Activated naive CD4-positive, alpha-beta T cell treated with anti-CD3 and anti-CD28 coated beads, Interleukin-2, amount 10 ng/mL, durations not matched to agents 7 days and 5 days (primary cell): ENCODE results near the gene FTCD.
"Not testable (repeated sequence)": the region's sequence is repeated elsewhere in the genome, so short reads cannot be mapped to it uniquely, and the experiment has no call there.

Experiments
- CTCF ChIA-PET: fragments of 350-600 bp; sonication (Branson Sonifier 250); formaldehyde crosslinking; loops from one replicate; lab custom pipeline; 2021; ENCODE audit warnings: antibody characterized with exemption; lab: Charles Lee
- DNase-seq: peaks from one replicate; pipeline ENCODE4 v3.0.0-alpha.2; 2020
- H3K27ac Mint-ChIP-seq: one replicate; pipeline ENCODE4 v1.8.0; 2021; ENCODE audit warnings: mild to moderate bottlenecking, moderate library complexity, mixed read lengths
- H3K27me3 Mint-ChIP-seq: one replicate; pipeline ENCODE4 v1.8.0; 2021; ENCODE audit warnings: mild to moderate bottlenecking, mixed read lengths
- H3K36me3 Mint-ChIP-seq: one replicate; pipeline ENCODE4 v1.8.0; 2021; ENCODE audit warnings: mixed read lengths
- H3K4me1 Mint-ChIP-seq: one replicate; pipeline ENCODE4 v1.8.0; 2021; ENCODE audit warnings: mixed read lengths
- H3K4me3 Mint-ChIP-seq: one replicate; pipeline ENCODE4 v1.8.0; 2021; ENCODE audit warnings: mild to moderate bottlenecking, moderate library complexity, mixed read lengths
- H3K9me3 Mint-ChIP-seq: one replicate; pipeline ENCODE4 v1.8.0; 2021; ENCODE audit warnings: mixed read lengths

The FTCD gene

GRCh38 chr21:46155514-46156377, at the start of gene FTCD:
FTCD (minus strand) TSS chr21:46155579; CDS start chr21:46155523, 56 bp downstream.
- peak; percentile 11 for DNase-seq
- no peak within 1 kb of the TSS for H3K27ac Mint-ChIP-seq
- CTCF ChIA-PET = no interaction called here

DNA sequence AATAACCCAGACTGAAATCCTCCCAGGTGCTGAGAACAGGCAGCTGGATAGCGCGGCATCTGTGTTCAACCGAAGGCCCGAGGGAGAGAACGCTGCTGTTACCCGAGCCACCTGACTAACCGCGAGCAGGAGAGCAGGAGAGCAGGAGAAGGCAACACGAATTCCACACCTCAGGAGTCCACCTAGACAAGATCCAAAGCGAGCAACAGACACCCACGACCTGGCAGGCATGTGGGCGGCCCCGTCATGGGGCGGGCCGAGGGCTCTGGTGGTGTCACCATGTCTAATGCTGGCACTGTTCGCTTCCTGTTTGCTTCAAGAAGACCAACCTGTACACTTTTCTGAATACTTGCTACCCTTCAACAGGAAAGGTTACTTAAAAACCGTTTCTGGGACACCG, 49.8 kb upstream of the FTCD start:
- CTCF ChIA-PET = no interaction called here
- no peaks in the 10 kb centered on the region for H3K4me1 Mint-ChIP-seq
- no peak overlapping the region for H3K4me3 Mint-ChIP-seq
- H3K9me3 Mint-ChIP-seq = no peaks in the 10 kb centered on the region
- peaks cover 21% of the 10 kb centered on the region for H3K36me3 Mint-ChIP-seq
- H3K27ac Mint-ChIP-seq = no peak overlapping the region
- no peak for DNase-seq
- H3K27me3 Mint-ChIP-seq = no peaks in the 10 kb centered on the region

More at GRCh38 chr21:46155514-46156377, at the start of gene FTCD:
- Mint-ChIP-seq H3K9me3 (no peaks in the 10 kb centered on the region), H3K36me3 (no peaks in the 10 kb centered on the region), H3K4me3 (no peak within 1 kb of the TSS), H3K4me1 (no peaks in the 10 kb centered on the region), H3K27me3 (peaks cover 3% of the 10 kb centered on the region)

GRCh38 chr21:46203203-46203600, 47.8 kb upstream of the FTCD start:
- Mint-ChIP-seq H3K27me3 (no peaks in the 10 kb centered on the region), H3K4me3 (no peak overlapping the region), H3K36me3 (peaks cover 34% of the 10 kb centered on the region), H3K9me3 (no peaks in the 10 kb centered on the region), H3K4me1 (no peaks in the 10 kb centered on the region), H3K27ac (no peak overlapping the region)
- CTCF ChIA-PET = no interaction called here
- DNase-seq = no peak

- CTCF ChIA-PET = interaction anchor here (0.6 kb wide), 1 partner anchor 55 kb away, joined by 3 read pairs; no protein-coding TSS in a partner anchor
- Mint-ChIP-seq H3K36me3 (peaks cover 34% of the 10 kb centered on the region), H3K4me1 (no peaks in the 10 kb centered on the region), H3K9me3 (no peaks in the 10 kb centered on the region), H3K27me3 (no peaks in the 10 kb centered on the region), H3K27ac (no peak overlapping the region), H3K4me3 (no peak overlapping the region)
- no peak for DNase-seq
These were observed 47.3 kb upstream of the FTCD start for GRCh38 chr21:46202592-46203202.

DNA sequence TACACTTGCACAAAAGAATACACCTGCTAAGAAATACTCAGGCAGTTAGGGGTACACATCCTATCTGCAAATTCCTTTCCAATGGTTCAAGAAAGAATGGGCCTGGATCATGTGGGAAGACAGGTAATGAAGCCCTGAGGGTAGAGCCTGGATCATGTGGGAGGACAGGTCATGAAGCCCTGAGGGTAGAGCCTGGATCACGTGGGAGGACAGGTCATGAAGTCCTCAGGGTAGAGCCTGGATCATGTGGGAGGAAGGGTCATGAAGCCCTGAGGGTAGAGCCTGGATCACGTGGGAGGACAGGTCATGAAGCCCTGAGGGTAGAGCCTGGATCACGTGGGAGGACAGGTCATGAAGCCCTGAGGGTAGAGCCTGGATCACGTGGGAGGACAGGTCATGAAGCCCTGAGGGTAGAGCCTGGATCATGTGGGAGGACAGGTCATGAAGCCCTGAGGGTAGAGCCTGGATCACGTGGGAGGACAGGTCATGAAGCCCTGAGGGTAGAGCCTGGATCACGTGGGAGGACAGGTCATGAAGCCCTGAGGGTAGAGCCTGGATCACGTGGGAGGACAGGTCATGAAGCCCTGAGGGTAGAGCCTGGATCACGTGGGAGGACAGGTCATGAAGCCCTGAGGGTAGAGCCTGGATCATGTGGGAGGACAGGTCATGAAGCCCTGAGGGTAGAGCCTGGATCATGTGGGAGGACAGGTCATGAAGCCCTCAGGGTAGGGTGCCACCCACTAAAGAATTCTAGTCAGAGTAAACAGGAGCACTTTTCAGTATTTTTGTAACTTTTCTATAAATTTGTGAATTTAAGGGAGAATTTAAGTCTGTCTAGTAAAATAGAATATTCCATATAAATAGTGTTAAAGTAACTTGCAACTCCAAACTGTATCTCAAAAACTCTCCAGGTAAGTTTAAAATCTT, 45.8 kb upstream of the FTCD start:
- peaks cover 39% of the 10 kb centered on the region for H3K36me3 Mint-ChIP-seq
- H3K4me3 Mint-ChIP-seq, H3K27ac Mint-ChIP-seq, H3K4me1 Mint-ChIP-seq, H3K9me3 Mint-ChIP-seq, CTCF ChIA-PET, H3K27me3 Mint-ChIP-seq, DNase-seq: not testable (repeated sequence)

DNA sequence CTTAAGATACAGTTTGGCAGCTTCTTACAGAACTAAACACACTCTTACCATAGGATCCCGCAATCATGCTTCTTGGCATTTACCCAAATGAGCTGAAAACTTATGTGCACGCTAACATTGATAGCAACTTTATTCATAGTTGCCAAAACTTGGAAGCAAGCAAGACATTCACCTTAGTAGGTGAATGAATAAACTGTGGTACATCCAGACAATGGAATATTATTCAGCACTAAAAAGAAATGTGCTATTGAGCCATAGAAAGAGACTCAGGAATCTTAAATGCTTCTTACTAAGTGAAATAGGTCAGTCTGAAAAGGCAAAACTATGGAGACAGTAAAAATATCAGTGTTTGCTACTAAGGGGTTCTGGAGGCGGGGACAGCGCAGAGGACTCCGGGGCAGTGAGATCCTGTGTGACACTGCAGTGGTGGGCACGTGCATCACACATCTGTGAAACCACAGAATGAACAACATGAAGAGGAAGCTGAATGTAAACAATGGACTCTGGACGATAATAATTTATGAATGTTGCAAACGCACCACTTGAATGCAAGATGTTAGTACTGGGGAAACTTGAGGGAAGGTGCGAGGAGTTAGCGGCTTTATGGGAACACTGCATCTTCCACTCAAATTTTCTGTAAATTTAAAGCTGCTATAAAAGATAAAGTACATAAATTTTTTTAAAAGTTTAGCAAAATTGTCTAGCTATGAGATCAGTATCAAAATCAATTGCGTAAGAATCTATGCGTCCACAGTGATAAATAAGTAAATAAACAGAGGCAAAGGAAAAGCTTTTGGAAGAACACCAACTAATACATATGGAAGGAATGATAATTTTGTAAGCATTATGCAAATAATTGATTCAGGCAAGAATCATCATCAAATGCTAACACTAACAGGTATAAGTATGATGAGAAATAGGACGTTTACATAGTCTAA, 44.3 kb upstream of the FTCD start:
- Mint-ChIP-seq H3K9me3 (no peaks in the 10 kb centered on the region), H3K4me1 (no peaks in the 10 kb centered on the region), H3K4me3 (no peak overlapping the region), H3K27ac (no peak overlapping the region), H3K27me3 (no peaks in the 10 kb centered on the region), H3K36me3 (peaks cover 28% of the 10 kb centered on the region)
- DNase-seq = no peak
- CTCF ChIA-PET = interaction anchor here (0.6 to 0.7 kb wide), 2 partner anchors 27 to 86 kb away, joined by 3 read pairs; no protein-coding TSS in a partner anchor

DNA sequence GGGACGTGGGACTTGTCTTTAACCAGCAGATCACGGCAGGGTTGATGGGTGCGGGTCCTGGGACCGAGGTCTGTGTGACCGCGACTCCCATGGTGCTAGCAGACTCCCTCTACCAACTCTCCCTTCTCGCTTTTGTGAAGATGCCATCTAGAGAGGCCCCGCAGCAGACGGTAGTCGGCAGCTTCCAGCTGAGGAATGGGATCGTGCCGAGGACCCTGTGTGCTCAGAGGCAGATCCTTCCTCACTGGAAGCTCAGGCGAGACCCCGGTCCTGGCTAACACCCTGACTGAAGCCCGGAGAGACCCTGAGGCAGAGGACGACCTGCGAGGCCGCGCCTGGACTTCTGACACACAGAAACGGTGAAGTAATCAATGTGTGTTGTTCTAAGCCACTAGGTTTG, 41.4 kb upstream of the FTCD start:
- peaks cover 7% of the 10 kb centered on the region for H3K9me3 Mint-ChIP-seq
- no peak overlapping the region for H3K4me3 Mint-ChIP-seq
- H3K27ac Mint-ChIP-seq = no peak overlapping the region
- H3K36me3 Mint-ChIP-seq = peaks cover 46% of the 10 kb centered on the region
- no peak for DNase-seq
- no peaks in the 10 kb centered on the region for H3K4me1 Mint-ChIP-seq
- CTCF ChIA-PET = no interaction called here
- no peaks in the 10 kb centered on the region for H3K27me3 Mint-ChIP-seq

DNA sequence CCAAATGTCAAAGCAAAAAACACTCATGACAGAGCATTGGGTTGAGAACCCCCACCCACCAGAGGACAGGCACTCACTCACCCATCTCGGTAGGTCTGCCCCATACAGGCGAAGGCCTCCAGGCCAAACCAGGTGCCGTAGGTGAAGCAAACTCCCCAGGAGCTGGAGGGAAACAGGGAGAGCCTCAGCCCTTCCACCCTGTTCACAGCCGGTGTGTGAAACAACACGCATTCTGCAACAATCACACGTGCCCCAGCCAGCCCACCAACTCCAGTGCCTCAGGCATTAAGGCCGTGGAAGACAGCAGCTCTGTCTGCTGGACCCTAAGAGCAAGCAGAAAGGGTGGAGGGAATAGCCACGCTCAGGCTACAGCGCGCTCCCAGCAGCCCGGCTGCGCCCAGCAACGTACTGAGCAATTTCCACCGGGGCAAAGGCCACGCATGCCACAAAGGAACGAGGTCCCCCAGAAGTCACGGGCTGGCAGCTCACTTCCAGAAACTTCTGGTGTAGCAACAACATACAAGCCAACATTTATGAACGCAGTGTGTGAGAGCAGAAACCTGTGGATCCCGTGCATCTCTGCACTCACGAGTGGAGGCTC, 40.3 kb upstream of the FTCD start:
- H3K27me3 Mint-ChIP-seq = no peaks in the 10 kb centered on the region
- peaks cover 51% of the 10 kb centered on the region for H3K36me3 Mint-ChIP-seq
- no peaks in the 10 kb centered on the region for H3K4me1 Mint-ChIP-seq
- H3K4me3 Mint-ChIP-seq = no peak overlapping the region
- H3K9me3 Mint-ChIP-seq = peaks cover 7% of the 10 kb centered on the region
- H3K27ac Mint-ChIP-seq = no peak overlapping the region
- CTCF ChIA-PET = no interaction called here
- DNase-seq = no peak

- Mint-ChIP-seq H3K27me3 (no peaks in the 10 kb centered on the region), H3K4me1 (no peaks in the 10 kb centered on the region), H3K9me3 (peaks cover 7% of the 10 kb centered on the region), H3K36me3 (peaks cover 47% of the 10 kb centered on the region), H3K27ac (peak overlapping the region; percentile 49), H3K4me3 (no peak overlapping the region)
- CTCF ChIA-PET = no interaction called here
- no peak for DNase-seq
These were observed 39.3 kb upstream of the FTCD start for GRCh38 chr21:46194374-46195334.

GRCh38 chr21:46193829-46194373, 38.5 kb upstream of the FTCD start:
- no peaks in the 10 kb centered on the region for H3K27me3 Mint-ChIP-seq
- peaks cover 7% of the 10 kb centered on the region for H3K9me3 Mint-ChIP-seq
- H3K4me3 Mint-ChIP-seq = no peak overlapping the region
- no peak for DNase-seq
- H3K27ac Mint-ChIP-seq = no peak overlapping the region
- CTCF ChIA-PET = no interaction called here
- no peaks in the 10 kb centered on the region for H3K4me1 Mint-ChIP-seq
- peaks cover 41% of the 10 kb centered on the region for H3K36me3 Mint-ChIP-seq

- no peak overlapping the region for H3K4me3 Mint-ChIP-seq
- CTCF ChIA-PET = no interaction called here
- no peaks in the 10 kb centered on the region for H3K27me3 Mint-ChIP-seq
- peaks cover 7% of the 10 kb centered on the region for H3K9me3 Mint-ChIP-seq
- H3K36me3 Mint-ChIP-seq = peaks cover 36% of the 10 kb centered on the region
- H3K27ac Mint-ChIP-seq = no peak overlapping the region
- DNase-seq = no peak
- no peaks in the 10 kb centered on the region for H3K4me1 Mint-ChIP-seq
These were observed 36.6 kb upstream of the FTCD start for GRCh38 chr21:46191686-46192575.
